H1 (cell line): ENCODE data around the gene NEDD4L. TPM values are rescaled to one million over a fixed set of nuclear protein-coding genes. Genes with fewer than 3 reads are reported as not detected.

Source experiments
- CTCF ChIA-PET: fragments of 300-600 bp; sonication (Branson Sonifier 250); formaldehyde crosslinking; loops from one replicate; lab custom pipeline; 2021; ENCODE audit not compliant: partially characterized antibody; lab: Charles Lee
- POLR2A ChIA-PET: fragments of 300-600 bp; sonication (Branson Sonifier 250); formaldehyde crosslinking; loops from one replicate; lab custom pipeline; 2021; ENCODE audit warnings: inconsistent platforms; ENCODE audit not compliant: partially characterized antibody; lab: Charles Lee
- DNase-seq, 2 experiments: peaks; one replicate each; pipeline versions ENCODE4 v3.0.0 to v3.0.0-alpha.2; 2010 to 2022; ENCODE audit warnings: low spot score in 2 of 2, low read depth in 1 of 2, mixed read lengths in 1 of 2
- FAIRE-seq: peaks from 2 replicates; lab custom pipeline; 2011; peaks lifted over from hg19 to GRCh38; lab: Jason Lieb, UNC
- H2AFZ ChIP-seq: 2 replicates; pipeline ENCODE4 v1.8.1; 2012; ENCODE audit warnings: low read length, inconsistent platforms
- H2AK5ac ChIP-seq: 2 replicates; pipeline ENCODE4 v1.6.1; 2013; ENCODE audit warnings: low read depth, low read length
- H2BK120ac ChIP-seq: replicated peaks from 2 replicates; pipeline ENCODE3; 2013; ENCODE audit warnings: low read depth, low read length, inconsistent platforms
- H2BK12ac ChIP-seq: 2 replicates; pipeline ENCODE4 v1.6.1; 2013; ENCODE audit warnings: low read depth, low read length
- H2BK15ac ChIP-seq: 2 replicates; pipeline ENCODE4 v1.6.1; 2013; ENCODE audit warnings: low read length
- H2BK20ac ChIP-seq: 2 replicates; pipeline ENCODE4 v1.6.1; 2013; ENCODE audit warnings: low read length
- H2BK5ac ChIP-seq: 2 replicates; pipeline ENCODE4 v1.6.1; 2013; ENCODE audit warnings: low read depth, low read length
- H3K14ac ChIP-seq: 2 replicates; pipeline ENCODE4 v1.6.1; 2013; ENCODE audit warnings: inconsistent platforms; ENCODE audit not compliant: insufficient read length
- H3K18ac ChIP-seq: 2 replicates; pipeline ENCODE4 v1.6.1; 2013; ENCODE audit warnings: low read length; ENCODE audit errors: extremely low read depth
- H3K23ac ChIP-seq: 2 replicates; pipeline ENCODE4 v1.6.1; 2013; ENCODE audit warnings: inconsistent platforms; ENCODE audit not compliant: insufficient read length
- H3K23me2 ChIP-seq: 2 replicates; pipeline ENCODE4 v1.6.1; 2013; ENCODE audit warnings: low read depth, low read length
- H3K27ac ChIP-seq: 2 replicates; pipeline ENCODE4 v1.6.1; 2011; ENCODE audit warnings: low read depth, low read length, inconsistent platforms
- H3K27me3 ChIP-seq, 4 experiments: replicated peaks in 1 of 4; 1 replicate in 1 of 4; 2 replicates in 3 of 4; pipeline versions ENCODE4 v1.6.1 to v1.8.1; 2011 to 2013; ENCODE audit warnings: low read length in 3 of 4, mild to moderate bottlenecking in 3 of 4, inconsistent platforms in 2 of 4, mixed read lengths in 2 of 4, moderate library complexity in 1 of 4; ENCODE audit not compliant: control insufficient read depth in 3 of 4, insufficient read depth in 3 of 4; ENCODE audit errors: extremely low read depth in 1 of 4
- H3K36me3 ChIP-seq, 4 experiments: 2 replicates each; pipeline versions ENCODE4 v1.6.1 to v1.8.1; 2011 to 2013; ENCODE audit warnings: mild to moderate bottlenecking in 4 of 4, low read length in 3 of 4, moderate library complexity in 2 of 4, control low read depth in 1 of 4, inconsistent platforms in 1 of 4; ENCODE audit not compliant: insufficient read depth in 4 of 4, control insufficient read depth in 2 of 4
- H3K4ac ChIP-seq: replicated peaks from 2 replicates; pipeline ENCODE3; 2013; ENCODE audit warnings: low read length, low read depth, mixed read lengths, inconsistent platforms; ENCODE audit not compliant: insufficient read length
- H3K4me1 ChIP-seq, 4 experiments: replicated peaks in 1 of 4; 1 replicate in 1 of 4; 2 replicates in 3 of 4; pipeline versions ENCODE4 v1.6.1 to v1.8.1; 2011 to 2013; ENCODE audit warnings: low read length in 3 of 4, inconsistent platforms in 2 of 4, mixed read lengths in 1 of 4; ENCODE audit not compliant: insufficient read depth in 4 of 4, control insufficient read depth in 3 of 4
- H3K4me2 ChIP-seq, 2 experiments: 2 replicates each; pipeline versions ENCODE4 v1.6.1 to v1.8.1; 2011 to 2013; ENCODE audit warnings: low read depth in 2 of 2, low read length in 2 of 2, control low read depth in 1 of 2, inconsistent platforms in 1 of 2, mild to moderate bottlenecking in 1 of 2; ENCODE audit not compliant: insufficient read depth in 1 of 2
- H3K4me3 ChIP-seq, 4 experiments: fragments of 200-600, 300-600 bp in 1 of 4; sonication (generic), shearing (Covaris generic), sonication (Bioruptor Twin) in 1 of 4; 2 replicates each; pipeline versions ENCODE4 v1.5.1 to v1.8.1; 2011 to 2016; ENCODE audit warnings: low read length in 4 of 4, low read depth in 3 of 4, control low read depth in 2 of 4, inconsistent platforms in 2 of 4, mild to moderate bottlenecking in 2 of 4, mixed read lengths in 1 of 4, moderate library complexity in 1 of 4; ENCODE audit not compliant: insufficient read depth in 2 of 4; ENCODE audit errors: extremely low read depth in 1 of 4
- H3K56ac ChIP-seq: replicated peaks from 2 replicates; pipeline ENCODE3; 2013; ENCODE audit warnings: low read depth, mild to moderate bottlenecking, mixed read lengths, low read length, inconsistent platforms; ENCODE audit not compliant: insufficient read length
- H3K79me1 ChIP-seq: 2 replicates; pipeline ENCODE4 v1.6.1; 2013; ENCODE audit warnings: low read depth, low read length, control low read depth
- H3K79me2 ChIP-seq, 2 experiments: 2 replicates each; pipeline versions ENCODE4 v1.6.1 to v1.8.1; 2012 to 2013; ENCODE audit warnings: low read length in 2 of 2, mild to moderate bottlenecking in 2 of 2, inconsistent platforms in 1 of 2; ENCODE audit not compliant: insufficient read depth in 2 of 2, control insufficient read depth in 1 of 2
- H3K9ac ChIP-seq, 4 experiments: replicated peaks in 1 of 4; 1 replicate in 1 of 4; 2 replicates in 3 of 4; pipeline versions ENCODE4 v1.6.1 to v1.8.1; 2011 to 2013; ENCODE audit warnings: low read depth in 3 of 4, low read length in 3 of 4, control low read depth in 2 of 4, mild to moderate bottlenecking in 2 of 4, moderate library complexity in 2 of 4, inconsistent platforms in 1 of 4; ENCODE audit errors: extremely low read depth in 1 of 4
- H3K9me3 ChIP-seq, 2 experiments: 2 replicates each; pipeline versions ENCODE4 v1.6.1 to v1.8.1; 2012 to 2013; ENCODE audit warnings: mild to moderate bottlenecking in 2 of 2, moderate library complexity in 2 of 2, control low read depth in 1 of 2, inconsistent platforms in 1 of 2, low read depth in 1 of 2, low read length in 1 of 2, mixed read lengths in 1 of 2; ENCODE audit not compliant: insufficient read depth in 2 of 2
- H4K20me1 ChIP-seq, 2 experiments: replicated peaks in 1 of 2; 2 replicates each; pipeline versions ENCODE3 to v1.8.1; 2011 to 2013; ENCODE audit warnings: inconsistent platforms in 2 of 2, low read length in 2 of 2, mild to moderate bottlenecking in 1 of 2; ENCODE audit not compliant: insufficient read depth in 2 of 2, control insufficient read depth in 1 of 2
- H4K5ac ChIP-seq: 2 replicates; pipeline ENCODE4 v1.6.1; 2013; ENCODE audit warnings: low read length, low read depth, mixed read lengths, inconsistent platforms; ENCODE audit not compliant: insufficient read length
- H4K8ac ChIP-seq: 2 replicates; pipeline ENCODE4 v1.8.0; 2013; ENCODE audit warnings: mild to moderate bottlenecking, moderate library complexity, low read length, inconsistent platforms; ENCODE audit not compliant: insufficient read depth; ENCODE audit errors: extremely low read depth
- H4K91ac ChIP-seq: replicated peaks from 2 replicates; pipeline ENCODE3; 2013; ENCODE audit warnings: low read length, mixed read lengths, inconsistent platforms; ENCODE audit not compliant: insufficient read length
- CEBPB ChIP-seq: IDR thresholded peaks from 2 replicates; pipeline ENCODE4 v1.6.1; 2012; ENCODE audit warnings: low read depth, low read length
- CREB1 ChIP-seq: IDR thresholded peaks from 2 replicates; pipeline ENCODE4 v1.6.1; 2012; ENCODE audit warnings: inconsistent platforms
- EZH2 ChIP-seq: fragments of 200-600 bp; sonication (generic); IDR thresholded peaks from 2 replicates; pipeline ENCODE4 v1.7.1; 2012; ENCODE audit warnings: low read depth, mild to moderate bottlenecking, moderate library complexity, low read length, inconsistent platforms; ENCODE audit not compliant: severe bottlenecking
- GABPA ChIP-seq: IDR thresholded peaks from 2 replicates; pipeline ENCODE4 v1.6.1; 2011; ENCODE audit warnings: mild to moderate bottlenecking, low read length, moderate library complexity, borderline replicate concordance; ENCODE audit not compliant: insufficient read depth
- HDAC2 ChIP-seq, 2 experiments: fragments of 300-600 bp in 1 of 2; sonication (generic) in 1 of 2; IDR thresholded peaks; 2 replicates each; pipeline ENCODE4 v1.6.1; 2011 to 2012; ENCODE audit warnings: low read depth in 2 of 2, low read length in 2 of 2, mild to moderate bottlenecking in 2 of 2, moderate library complexity in 2 of 2, borderline replicate concordance in 1 of 2, inconsistent platforms in 1 of 2
- NRF1 ChIP-seq: IDR thresholded peaks from 2 replicates; pipeline ENCODE4 v1.6.1; 2011; ENCODE audit warnings: mild to moderate bottlenecking, low read depth, low read length, improper control_type of control experiment
- POU5F1 ChIP-seq: IDR thresholded peaks from 2 replicates; pipeline ENCODE4 v1.6.1; 2011; ENCODE audit warnings: low read depth, mild to moderate bottlenecking, low read length, moderate library complexity
- RNF2 ChIP-seq: fragments of 200-900, 300-1000 bp; sonication (generic); IDR thresholded peaks from 2 replicates; pipeline ENCODE4 v1.7.1; 2016; ENCODE audit warnings: borderline replicate concordance, low read depth, mild to moderate bottlenecking, antibody characterized with exemption, low read length; ENCODE audit not compliant: poor library complexity, severe bottlenecking; ENCODE audit errors: missing control alignments
- SAP30 ChIP-seq: fragments of 300-600 bp; sonication (generic); IDR thresholded peaks from 2 replicates; pipeline ENCODE4 v1.7.1; 2012; ENCODE audit warnings: low read length, moderate library complexity, mild to moderate bottlenecking, inconsistent platforms; ENCODE audit not compliant: insufficient read depth, insufficient replicate concordance
- SP1 ChIP-seq: IDR thresholded peaks from 2 replicates; pipeline ENCODE4 v1.6.1; 2011; ENCODE audit warnings: low read depth, low read length
- SRF ChIP-seq: IDR thresholded peaks from 2 replicates; pipeline ENCODE4 v1.6.1; 2011; ENCODE audit warnings: mild to moderate bottlenecking, low read depth, low read length, moderate library complexity
- TCF12 ChIP-seq: IDR thresholded peaks from 2 replicates; pipeline ENCODE4 v1.6.1; 2011; ENCODE audit warnings: low read depth, mild to moderate bottlenecking, low read length
- WGBS, 2 experiments: shearing (Covaris generic) in 1 of 2; methylation state at CpG; one replicate each; pipeline versions ENCODE4 v1.1.6 to v1.1.7; 2013 to 2015; ENCODE audit warnings: low lambda C conversion rate in 2 of 2, mixed read lengths in 2 of 2, inconsistent platforms in 1 of 2, low coverage in 1 of 2, missing lambda C conversion rate in 1 of 2; ENCODE audit not compliant: insufficient replicate concordance in 2 of 2, insufficient coverage in 1 of 2, insufficient read length in 1 of 2; ENCODE audit errors: extremely low coverage in 1 of 2, missing lambda C conversion rate in 1 of 2; 5-methylcytosine and 5-hydroxymethylcytosine counted together
- polyA plus RNA-seq, 7 experiments: library from polyadenylated mRNA; depleted of rRNA in 3 of 7; stranded (reverse) in 5 of 7; unstranded in 2 of 7; fragments of >200 nt in 5 of 7; fragments of 200-250 nt in 2 of 7; gene quantifications; 1 replicate in 5 of 7; 2 replicates in 1 of 7; 4 replicates in 1 of 7; pipeline versions ENCODE4 v1.2.1 to v1.2.3, GENCODE V29; 2011 to 2013; ENCODE audit warnings: missing spikeins in 2 of 7, mixed read lengths in 2 of 7
- total RNA-seq: library from RNA; stranded (reverse); fragmentation: NEBNext Ultra II Directional; extraction: Animal tissue kit (Norgen Biotek cat#: 25700); gene quantifications from 2 replicates; pipeline ENCODE4 v1.2.1, GENCODE V29; 2021

NEDD4L gene
- total and polyA plus RNA-seq, 2 of the 8 experiments (the other 6 are each of a cell fraction or from before 2014, with no cell fraction given): 37.3 to 69.8 TPM

GRCh38 chr18:58275176-58275575 lies 231.2 kb downstream of the NEDD4L start:
- no peak overlapping the region for H2BK20ac ChIP-seq
- no peak overlapping the region for H3K18ac ChIP-seq
- H3K14ac ChIP-seq: no peak overlapping the region
- H4K8ac ChIP-seq: no peak overlapping the region
- H3K9ac ChIP-seq: no peak overlapping the region
- FAIRE-seq (no peak), DNase-seq (no peak)
- H2AK5ac ChIP-seq: no peak overlapping the region
- H2BK120ac ChIP-seq: no peak overlapping the region
- no peaks in the 10 kb centered on the region for H3K9me3 ChIP-seq
- no peaks in the 10 kb centered on the region for H3K27me3 ChIP-seq
- peaks cover 0 to 47% of the 10 kb centered on the region in 2 experiments; a peak in 2 of 4 replicates for H3K79me2 ChIP-seq
- no peak overlapping the region for H4K5ac ChIP-seq
- H3K79me1 ChIP-seq: peaks cover 5% of the 10 kb centered on the region
- H3K36me3 ChIP-seq: no peaks in the 10 kb centered on the region
- no peak overlapping the region for H3K23ac ChIP-seq
- ChIA-PET CTCF (interaction anchor here (1.4 kb wide), 1 partner anchor 12 kb away, joined by 5 read pairs; no protein-coding TSS in a partner anchor), POLR2A (no interaction called here)
- H3K4ac ChIP-seq: no peak overlapping the region
- H2BK15ac ChIP-seq: no peak overlapping the region
- whole genome bisulfite sequencing, 2 experiments: 78% methylated on average over 1 of the region's 1 CpG; no CpG with 5 or more reads in 1 of the 2 experiments
- H4K20me1 ChIP-seq: peaks cover 0 to 5% of the 10 kb centered on the region in 2 experiments
- H2BK12ac ChIP-seq: no peak overlapping the region
- H2BK5ac ChIP-seq: no peak overlapping the region
- H3K4me2 ChIP-seq: no peak overlapping the region
- no peak overlapping the region for H2AFZ ChIP-seq
- H3K4me3 ChIP-seq: no peak overlapping the region
- H3K27ac ChIP-seq: no peak overlapping the region
- no peaks in the 10 kb centered on the region for H3K23me2 ChIP-seq
- H3K4me1 ChIP-seq: peaks cover 2 to 12% (median 7%) of the 10 kb centered on the region in 4 experiments; a peak in 6 of 7 replicates
- no peak overlapping the region for H3K56ac ChIP-seq
- H4K91ac ChIP-seq: no peak overlapping the region
- TF ChIP-seq HDAC2 (IDR thresholded peaks at IDR 0.05; ENCODE audit: borderline replicate concordance in 1 of 2, low read depth in 2 of 2, low read length in 2 of 2) (no peak), SP1 (no peak), GABPA (no peak), TCF12 (no peak), CREB1 (no peak), CEBPB (no peak), NRF1 (no peak), EZH2 (no peak), POU5F1 (no peak), SAP30 (no peak), SRF (no peak), RNF2 (no peak)
